GM21723 (cell line): ENCODE results near the gene MKI67.

ENCODE experiments used
- ATAC-seq: cut with Tn5 transposase; IDR thresholded peaks from one replicate; pipeline ENCODE4 v1.9.1; 2021; ENCODE audit warnings: mild to moderate bottlenecking, moderate library complexity; ENCODE audit not compliant: unreplicated experiment

MKI67 gene

GRCh38 chr10:128067691-128068397 is 58.4 kb downstream of the MKI67 start:
- ATAC-seq: no peak

- no peak for ATAC-seq
Observed at GRCh38 chr10:128066870-128067382, 59.3 kb downstream of the MKI67 start.

- ATAC-seq: no peak
Observed at GRCh38 chr10:128065881-128066534, 60.2 kb downstream of the MKI67 start.

- ATAC-seq: no peak
Observed at GRCh38 chr10:128064970-128065580, 61.1 kb downstream of the MKI67 start.

GRCh38 chr10:128064108-128064969 is 61.9 kb downstream of the MKI67 start:
- ATAC-seq: peak; percentile 54

- ATAC-seq: peak; percentile 41
Observed at GRCh38 chr10:128063736-128064107, 62.5 kb downstream of the MKI67 start.

GRCh38 chr10:128062881-128063563 is 63.2 kb downstream of the MKI67 start:
- ATAC-seq: peak; percentile 47

GRCh38 chr10:128062331-128062880 is 63.8 kb downstream of the MKI67 start:
- ATAC-seq: no peak

GRCh38 chr10:128061306-128062300 is 64.6 kb downstream of the MKI67 start:
- no peak for ATAC-seq

GRCh38 chr10:128060341-128061250 is 65.6 kb downstream of the MKI67 start:
- ATAC-seq: no peak

- ATAC-seq: no peak
Observed at GRCh38 chr10:128059982-128060293, 66.3 kb downstream of the MKI67 start.

GRCh38 chr10:128059266-128059981 is 66.8 kb downstream of the MKI67 start:
- ATAC-seq: no peak

- ATAC-seq: no peak
Observed at GRCh38 chr10:128058750-128059134, 67.5 kb downstream of the MKI67 start.

- ATAC-seq: no peak
Observed at GRCh38 chr10:128058106-128058749, 68.0 kb downstream of the MKI67 start.

- no peak for ATAC-seq
Observed at GRCh38 chr10:128056303-128057050, 69.7 kb downstream of the MKI67 start.
